Epithelial cell of proximal tubule (primary cell): ENCODE results near the gene MID1. TPM values are rescaled to one million over a fixed set of nuclear protein-coding genes. Genes with fewer than 3 reads are reported as not detected.

Experiments used
- DNase-seq: peaks from one replicate; pipeline ENCODE4 v3.0.0-alpha.2; 2011; ENCODE audit warnings: low read depth
- H3K4me3 ChIP-seq: 2 replicates; pipeline ENCODE4 v1.5.1; 2011; ENCODE audit warnings: low read depth, mild to moderate bottlenecking, low read length
- total RNA-seq: library from RNA; depleted of rRNA; stranded (reverse); fragments of >200 nt; gene quantifications from 2 replicates; pipeline ENCODE4 v1.2.3, GENCODE V29; 2015
- TF ChIP-seq, protein P1 (sequence below): conservative IDR thresholded peaks from 2 replicates; pipeline ENCODE4 v1.5.1; 2012; ENCODE audit warnings: low read depth, mild to moderate bottlenecking, low read length

Gene MID1
- total RNA-seq, 1 donor from 2014 or later = 9.7 TPM

GRCh38 chrX:10567136-10567535, 53.2 kb downstream of the MID1 start:
- H3K4me3 ChIP-seq = no peak overlapping the region
- no peak for DNase-seq
- TF ChIP-seq, protein P1, sequence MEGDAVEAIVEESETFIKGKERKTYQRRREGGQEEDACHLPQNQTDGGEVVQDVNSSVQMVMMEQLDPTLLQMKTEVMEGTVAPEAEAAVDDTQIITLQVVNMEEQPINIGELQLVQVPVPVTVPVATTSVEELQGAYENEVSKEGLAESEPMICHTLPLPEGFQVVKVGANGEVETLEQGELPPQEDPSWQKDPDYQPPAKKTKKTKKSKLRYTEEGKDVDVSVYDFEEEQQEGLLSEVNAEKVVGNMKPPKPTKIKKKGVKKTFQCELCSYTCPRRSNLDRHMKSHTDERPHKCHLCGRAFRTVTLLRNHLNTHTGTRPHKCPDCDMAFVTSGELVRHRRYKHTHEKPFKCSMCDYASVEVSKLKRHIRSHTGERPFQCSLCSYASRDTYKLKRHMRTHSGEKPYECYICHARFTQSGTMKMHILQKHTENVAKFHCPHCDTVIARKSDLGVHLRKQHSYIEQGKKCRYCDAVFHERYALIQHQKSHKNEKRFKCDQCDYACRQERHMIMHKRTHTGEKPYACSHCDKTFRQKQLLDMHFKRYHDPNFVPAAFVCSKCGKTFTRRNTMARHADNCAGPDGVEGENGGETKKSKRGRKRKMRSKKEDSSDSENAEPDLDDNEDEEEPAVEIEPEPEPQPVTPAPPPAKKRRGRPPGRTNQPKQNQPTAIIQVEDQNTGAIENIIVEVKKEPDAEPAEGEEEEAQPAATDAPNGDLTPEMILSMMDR = no peak

DNA sequence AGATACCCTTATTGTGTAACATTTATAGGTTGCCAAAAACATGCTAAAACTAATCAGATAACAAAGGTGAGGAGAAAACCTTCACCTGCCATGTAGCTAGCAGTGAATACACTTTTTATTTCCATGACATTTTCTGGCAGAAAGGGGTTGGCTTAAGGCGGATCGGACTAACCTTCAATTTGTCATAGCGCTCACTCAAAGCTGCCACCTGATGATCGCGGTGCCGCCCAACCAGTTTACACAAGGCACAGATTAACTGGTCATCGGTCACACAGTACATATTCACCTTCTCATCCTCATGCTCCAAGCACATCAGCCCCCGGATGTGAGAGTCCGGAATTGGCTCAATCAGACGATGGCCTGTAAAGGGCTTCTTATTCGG, 53.7 kb downstream of the MID1 start:
- DNase-seq = no peak
- TF ChIP-seq, protein P1 = no peak
- H3K4me3 ChIP-seq = no peak overlapping the region

DNA sequence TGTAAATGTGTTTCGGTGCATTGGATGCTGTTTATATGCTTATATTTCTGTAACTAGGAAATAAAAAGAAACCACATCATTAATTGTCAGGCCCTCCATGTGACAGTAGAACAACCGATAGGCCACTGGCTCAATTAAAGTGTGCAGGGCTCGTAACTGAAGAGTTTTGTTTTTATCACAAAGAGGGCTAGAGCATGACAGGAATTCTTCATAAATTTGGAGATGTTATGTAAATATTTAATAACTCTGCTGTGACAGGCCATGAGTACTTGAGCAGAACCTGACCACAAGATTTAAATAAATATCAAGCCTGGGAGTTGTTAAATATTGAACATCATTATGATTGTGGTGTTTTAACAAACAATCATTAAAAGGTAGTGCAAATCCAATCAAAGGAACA, 55.9 kb downstream of the MID1 start:
- DNase-seq = no peak
- TF ChIP-seq, protein P1 = no peak
- H3K4me3 ChIP-seq = no peak overlapping the region

DNA sequence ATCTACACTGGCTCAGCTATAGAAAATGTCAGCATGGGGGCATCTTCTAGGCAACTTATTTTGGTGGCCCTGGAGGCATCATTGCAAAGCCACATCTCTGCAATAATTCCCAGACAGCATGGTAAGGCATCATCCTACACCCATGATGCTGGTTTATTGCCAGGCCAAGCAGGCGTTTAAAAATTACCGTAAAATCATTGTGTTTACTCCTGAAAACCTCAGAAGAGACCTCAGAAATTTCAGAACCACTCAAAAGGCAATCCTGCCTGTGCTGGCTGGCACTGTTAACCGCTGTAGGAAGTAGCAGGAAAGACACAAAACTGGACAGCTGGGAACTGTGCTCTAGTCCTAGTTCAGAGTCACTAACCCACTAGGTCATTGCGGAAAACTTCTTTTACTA, 63.2 kb downstream of the MID1 start:
- TF ChIP-seq, protein P1 = no peak
- no peak for DNase-seq
- no peak overlapping the region for H3K4me3 ChIP-seq

DNA sequence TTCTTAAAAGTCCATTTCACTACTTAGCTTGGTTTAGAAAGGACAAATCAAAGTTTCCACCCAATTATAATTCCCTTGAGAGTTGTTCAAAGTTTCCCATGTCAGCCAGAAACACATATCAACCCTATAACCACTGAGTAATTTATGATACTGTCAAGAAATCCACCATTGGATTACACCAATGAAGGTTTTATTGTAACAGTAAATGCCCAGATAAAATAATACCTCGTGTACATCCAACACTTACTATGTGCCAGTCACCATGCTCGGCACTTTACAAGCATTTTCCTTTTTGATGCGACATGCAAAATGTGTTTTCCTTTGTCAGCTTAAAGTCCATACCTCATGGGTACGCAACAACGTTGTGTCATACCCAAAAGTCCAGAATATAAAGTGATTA, 64.0 kb downstream of the MID1 start:
- H3K4me3 ChIP-seq = no peak overlapping the region
- no peak for DNase-seq
- TF ChIP-seq, protein P1 = no peak

- DNase-seq = no peak
- H3K4me3 ChIP-seq = no peak overlapping the region
- TF ChIP-seq, protein P1 = no peak
These were observed 64.5 kb downstream of the MID1 start for GRCh38 chrX:10555846-10556245.

- H3K4me3 ChIP-seq = no peak overlapping the region
- TF ChIP-seq, protein P1 = no peak
- DNase-seq = no peak
These were observed 65.6 kb downstream of the MID1 start for GRCh38 chrX:10554612-10555270.
